Measurements from ENCODE around the gene CCR9. TPM values are rescaled to one million over a fixed set of nuclear protein-coding genes. Genes with fewer than 3 reads are reported as not detected.

CCR9 gene
- total RNA-seq, 1 donor from 2014 or later, result not detected

GRCh38 chr3:45946875-45947274, 60.5 kb downstream of the CCR9 start:
- no peaks in the 10 kb centered on the region for H3K27me3 Mint-ChIP-seq (ENCODE audit: unreplicated experiment)
- no peak for DNase-seq (ENCODE audit: low spot score)
- H3K9me3 Mint-ChIP-seq (ENCODE audit: unreplicated experiment), result no peaks in the 10 kb centered on the region
- TF ChIP-seq CTCF (IDR thresholded peaks at IDR 0.05; ENCODE audit: unreplicated experiment), result no peak
- H3K36me3 Mint-ChIP-seq (ENCODE audit: low read depth, unreplicated experiment), result peaks cover 12% of the 10 kb centered on the region
- H3K4me3 Mint-ChIP-seq (ENCODE audit: unreplicated experiment), result no peak overlapping the region
- no peak overlapping the region for H3K27ac Mint-ChIP-seq (ENCODE audit: unreplicated experiment)
- no peaks in the 10 kb centered on the region for H3K4me1 Mint-ChIP-seq (ENCODE audit: unreplicated experiment)

- Mint-ChIP-seq H3K4me3 (ENCODE audit: unreplicated experiment) (no peak overlapping the region), H3K27ac (ENCODE audit: unreplicated experiment) (no peak overlapping the region), H3K4me1 (ENCODE audit: unreplicated experiment) (peaks cover 2% of the 10 kb centered on the region), H3K36me3 (ENCODE audit: low read depth, unreplicated experiment) (peaks cover 12% of the 10 kb centered on the region), H3K27me3 (ENCODE audit: unreplicated experiment) (no peaks in the 10 kb centered on the region), H3K9me3 (ENCODE audit: unreplicated experiment) (no peaks in the 10 kb centered on the region)
- no peak for TF ChIP-seq CTCF (IDR thresholded peaks at IDR 0.05; ENCODE audit: unreplicated experiment)
- no peak for DNase-seq (ENCODE audit: low spot score)
These were observed 61.0 kb downstream of the CCR9 start for GRCh38 chr3:45947361-45947760.

- H3K36me3 Mint-ChIP-seq (ENCODE audit: low read depth, unreplicated experiment), result peaks cover 18% of the 10 kb centered on the region
These were observed 62.0 kb downstream of the CCR9 start for GRCh38 chr3:45948311-45948781.

GRCh38 chr3:45948881-45949280, 62.5 kb downstream of the CCR9 start:
- no peak overlapping the region for H3K27ac Mint-ChIP-seq (ENCODE audit: unreplicated experiment)

More at GRCh38 chr3:45948311-45948781, 62.0 kb downstream of the CCR9 start:
- no peak for TF ChIP-seq CTCF (IDR thresholded peaks at IDR 0.05; ENCODE audit: unreplicated experiment)
- peaks cover 1% of the 10 kb centered on the region for H3K27me3 Mint-ChIP-seq (ENCODE audit: unreplicated experiment)
- no peak for DNase-seq (ENCODE audit: low spot score)
- peaks cover 12% of the 10 kb centered on the region for H3K4me1 Mint-ChIP-seq (ENCODE audit: unreplicated experiment)
- H3K4me3 Mint-ChIP-seq (ENCODE audit: unreplicated experiment), result no peak overlapping the region
- no peak overlapping the region for H3K27ac Mint-ChIP-seq (ENCODE audit: unreplicated experiment)
- no peaks in the 10 kb centered on the region for H3K9me3 Mint-ChIP-seq (ENCODE audit: unreplicated experiment)

More at GRCh38 chr3:45948881-45949280, 62.5 kb downstream of the CCR9 start:
- no peak overlapping the region for H3K4me3 Mint-ChIP-seq (ENCODE audit: unreplicated experiment)
- peaks cover 1% of the 10 kb centered on the region for H3K27me3 Mint-ChIP-seq (ENCODE audit: unreplicated experiment)
- DNase-seq (ENCODE audit: low spot score), result no peak
- peaks cover 12% of the 10 kb centered on the region for H3K4me1 Mint-ChIP-seq (ENCODE audit: unreplicated experiment)
- H3K9me3 Mint-ChIP-seq (ENCODE audit: unreplicated experiment), result no peaks in the 10 kb centered on the region
- TF ChIP-seq CTCF (IDR thresholded peaks at IDR 0.05; ENCODE audit: unreplicated experiment), result no peak
- peaks cover 21% of the 10 kb centered on the region for H3K36me3 Mint-ChIP-seq (ENCODE audit: low read depth, unreplicated experiment)
